Stimulated activated CD8-positive, alpha-beta memory T cell treated with anti-CD3 and anti-CD28 coated beads, Interleukin-4, amount 100 ng/mL, for 4 hours (primary cell): ENCODE measurements around the gene REC8.
A peak's percentile ranks its signal among the peaks of the same experiment; 100 is the strongest.
"Not testable (repeated sequence)": the region's sequence is repeated elsewhere in the genome, so short reads cannot be mapped to it uniquely, and the experiment has no call there.

Source experiments
- DNase-seq, 2 donors: peaks; one replicate each; pipeline ENCODE4 v3.0.0-alpha.2; 2020; ENCODE audit warnings: low read depth in 2 of 2, low spot score in 1 of 2

REC8 gene

DNA sequence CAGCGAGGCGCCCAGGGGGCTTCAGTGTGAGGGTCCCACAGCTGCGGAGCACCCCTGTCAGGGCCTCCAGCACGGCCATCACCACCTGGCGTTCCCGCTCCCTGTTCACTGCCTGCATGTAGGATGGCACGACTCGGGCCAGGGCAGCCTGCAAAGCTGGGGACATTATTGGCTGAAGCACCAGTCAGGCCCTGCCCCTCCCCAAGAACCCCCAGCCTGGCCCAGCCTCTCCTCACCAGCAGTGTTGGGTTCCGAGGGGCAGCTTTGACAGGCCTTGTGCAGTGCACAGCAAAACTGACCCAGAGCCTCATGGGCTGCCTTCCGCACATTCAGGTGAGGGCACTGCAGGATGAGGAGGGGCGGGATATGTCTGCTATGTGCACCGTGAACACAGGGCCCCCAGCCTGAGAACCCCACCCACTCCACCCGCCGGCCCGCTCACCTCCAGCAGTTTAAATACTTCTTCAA lies 11.2 kb downstream of the REC8 start:
- DNase-seq: no peak

- DNase-seq: no peak
Measured at GRCh38 chr14:24184104-24184970, 12.5 kb downstream of the REC8 start.

DNA sequence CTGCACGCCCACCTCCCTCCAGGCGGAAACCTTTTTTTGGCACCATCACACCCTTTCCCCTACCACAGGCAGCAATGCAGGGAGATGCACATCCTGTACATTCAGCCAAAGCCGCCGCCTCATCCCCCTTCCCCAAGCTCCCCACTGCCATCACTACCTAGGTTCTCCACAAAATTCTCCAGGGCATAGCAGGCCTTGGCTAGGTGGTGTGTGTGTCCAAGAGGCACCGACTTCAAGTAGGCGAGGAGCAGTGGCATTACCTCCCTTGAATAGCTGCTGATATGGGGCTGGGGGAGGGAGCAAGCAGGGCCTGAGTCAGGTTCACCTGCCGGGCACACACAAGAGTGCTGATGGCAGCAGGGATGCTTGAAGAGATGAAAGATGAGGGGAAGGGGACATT lies 13.1 kb downstream of the REC8 start:
- no peak for DNase-seq

DNA sequence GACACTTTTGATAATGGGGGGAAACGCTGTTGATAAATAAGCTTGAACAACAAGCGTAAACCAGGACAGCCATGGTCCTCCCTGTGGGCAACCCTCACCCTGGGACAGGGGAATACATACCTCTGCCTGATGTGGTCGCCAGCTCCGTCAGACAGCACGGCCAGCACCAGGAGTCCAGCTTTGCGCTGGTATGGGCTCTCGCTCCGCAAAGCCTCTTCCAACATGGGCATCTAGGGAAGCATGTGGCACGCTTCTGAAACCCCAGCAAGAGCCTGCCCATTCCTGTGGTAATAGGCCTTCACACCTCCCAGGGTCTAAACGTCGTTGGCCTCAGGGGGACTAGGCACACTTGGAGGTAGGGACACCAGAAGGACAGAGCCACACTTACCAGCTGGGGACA lies 13.9 kb downstream of the REC8 start:
- DNase-seq: no peak

DNA sequence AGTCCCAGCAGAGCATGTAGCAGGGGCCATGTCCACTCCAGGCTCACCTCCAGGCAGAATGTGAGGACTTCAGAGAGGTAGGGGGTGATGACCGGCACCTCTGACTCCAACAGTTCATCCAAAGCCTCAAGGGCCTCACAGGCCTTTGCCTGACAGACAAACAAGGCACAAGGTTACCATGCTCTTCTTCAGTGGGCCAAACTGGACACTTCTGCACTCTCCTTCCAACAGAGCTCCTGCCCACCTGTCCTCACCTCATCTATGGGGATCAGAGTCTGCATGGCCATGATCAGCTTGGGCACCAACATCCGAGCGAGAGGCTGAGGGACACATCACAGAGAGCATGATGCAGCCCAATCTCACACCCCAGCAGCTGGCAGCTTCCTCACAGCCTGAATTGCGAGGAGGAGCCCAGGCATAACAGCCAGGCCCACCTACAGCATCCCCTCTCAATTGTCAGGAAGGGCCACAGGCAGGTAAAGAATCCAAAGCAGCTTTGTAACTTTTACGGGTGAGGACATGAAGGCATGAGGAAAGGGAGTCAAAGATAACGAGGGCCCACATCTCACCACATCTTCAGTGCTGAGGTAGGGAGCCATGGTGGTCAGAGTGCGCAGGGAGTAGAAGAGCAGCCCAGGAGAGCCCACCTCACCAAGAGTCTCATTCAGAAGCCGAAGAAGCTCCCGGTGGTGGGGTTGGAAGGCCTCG lies 15.1 kb downstream of the REC8 start:
- DNase-seq: no peak

DNA sequence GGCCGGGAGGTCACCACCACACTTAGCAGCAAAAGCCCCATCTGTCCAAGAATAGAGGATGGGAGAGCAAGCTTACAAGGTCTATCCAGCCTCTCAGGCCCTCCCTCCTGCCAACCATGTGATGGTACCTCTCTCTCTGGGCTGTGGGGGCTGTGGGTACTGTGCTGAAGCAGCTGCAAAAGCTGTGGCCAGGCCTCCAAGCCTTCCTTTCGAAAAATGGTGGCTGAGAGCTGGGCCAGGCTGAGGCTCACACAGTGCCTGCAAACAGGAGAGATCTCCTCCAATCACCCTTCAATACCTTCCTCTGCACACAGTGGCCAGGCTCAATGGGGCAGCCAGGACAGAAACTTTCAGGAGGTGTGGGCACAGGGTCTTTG lies 15.6 kb downstream of the REC8 start:
- DNase-seq: no peak

- peak; percentile 89 to 92 for DNase-seq
Measured at GRCh38 chr14:24188251-24189058, 16.6 kb downstream of the REC8 start, which contains the start of gene IPO4. TSS of gene IPO4 (minus strand) at chr14:24188816. CDS start at chr14:24188787, 29 bp downstream.

DNA sequence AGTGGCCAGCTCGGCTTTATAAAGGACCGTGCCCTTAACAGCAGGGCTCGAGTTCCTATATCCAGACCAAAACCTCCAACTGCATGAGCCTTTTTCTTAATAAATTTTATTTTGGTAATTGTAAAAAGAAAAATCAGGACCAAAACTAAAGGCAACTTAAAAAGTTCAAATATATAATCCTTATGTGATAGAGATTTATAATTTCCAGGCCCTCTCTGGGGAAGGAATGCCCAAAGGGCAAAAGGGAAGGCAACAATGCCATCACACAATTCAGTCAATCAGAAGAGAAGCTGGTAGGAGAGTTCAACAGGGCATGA lies 17.1 kb downstream of the REC8 start:
- no peak for DNase-seq

DNA sequence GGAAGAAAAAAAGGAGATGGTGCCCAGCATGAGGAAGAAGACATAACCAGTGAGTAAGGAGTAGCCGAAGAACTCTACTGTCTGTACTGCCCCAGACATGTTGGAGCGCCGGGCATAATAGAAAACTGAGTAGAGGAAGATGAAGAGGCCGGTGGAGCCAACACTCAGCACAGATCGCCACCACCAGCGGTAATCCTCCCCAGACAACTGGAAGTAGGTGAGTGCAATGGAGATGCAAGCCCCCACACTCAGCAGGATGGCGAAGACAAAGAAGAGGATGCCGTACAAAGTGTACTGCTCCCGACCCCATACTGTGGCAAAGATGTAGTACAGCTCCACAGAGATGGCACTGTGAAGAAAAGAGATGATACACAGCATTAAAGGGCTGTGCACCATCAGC lies 17.6 kb downstream of the REC8 start:
- no peak for DNase-seq

DNA sequence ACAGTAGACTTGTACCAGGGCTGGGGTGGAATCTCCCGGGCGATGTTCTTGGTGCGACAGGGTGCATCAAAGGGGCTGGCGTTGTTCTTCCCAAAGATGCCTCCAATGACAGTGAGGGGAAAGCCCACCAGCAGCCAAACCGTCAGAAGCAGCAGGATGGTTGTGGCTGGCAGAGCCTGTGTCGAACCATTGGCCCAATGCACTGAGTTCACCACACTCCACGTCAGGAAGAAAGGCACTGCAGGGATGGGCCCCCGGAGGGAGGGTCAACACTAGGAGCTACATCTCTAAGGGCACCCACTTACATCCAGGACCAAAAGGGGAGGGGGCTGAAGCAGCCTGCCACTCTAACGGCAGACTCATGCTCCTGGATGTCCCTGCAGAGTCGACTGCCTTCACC lies 18.5 kb downstream of the REC8 start:
- no peak for DNase-seq

GRCh38 chr14:24192933-24193332 lies 21.1 kb downstream of the REC8 start:
- DNase-seq: no peak

- DNase-seq: no peak
Measured at GRCh38 chr14:24194186-24194872, 22.4 kb downstream of the REC8 start.

GRCh38 chr14:24194873-24195185 lies 22.9 kb downstream of the REC8 start:
- DNase-seq: no peak

GRCh38 chr14:24195186-24196070 lies 23.5 kb downstream of the REC8 start, which contains the start of gene TM9SF1:
TSS of gene TM9SF1 (minus strand) at chr14:24195441. CDS start at chr14:24195019, 422 bp downstream.
- peak; percentile 69 to 79 for DNase-seq

- no peak for DNase-seq
Measured at GRCh38 chr14:24196071-24197055, 24.5 kb downstream of the REC8 start.

GRCh38 chr14:24197056-24197450 lies 25.2 kb downstream of the REC8 start:
- no peak for DNase-seq

DNA sequence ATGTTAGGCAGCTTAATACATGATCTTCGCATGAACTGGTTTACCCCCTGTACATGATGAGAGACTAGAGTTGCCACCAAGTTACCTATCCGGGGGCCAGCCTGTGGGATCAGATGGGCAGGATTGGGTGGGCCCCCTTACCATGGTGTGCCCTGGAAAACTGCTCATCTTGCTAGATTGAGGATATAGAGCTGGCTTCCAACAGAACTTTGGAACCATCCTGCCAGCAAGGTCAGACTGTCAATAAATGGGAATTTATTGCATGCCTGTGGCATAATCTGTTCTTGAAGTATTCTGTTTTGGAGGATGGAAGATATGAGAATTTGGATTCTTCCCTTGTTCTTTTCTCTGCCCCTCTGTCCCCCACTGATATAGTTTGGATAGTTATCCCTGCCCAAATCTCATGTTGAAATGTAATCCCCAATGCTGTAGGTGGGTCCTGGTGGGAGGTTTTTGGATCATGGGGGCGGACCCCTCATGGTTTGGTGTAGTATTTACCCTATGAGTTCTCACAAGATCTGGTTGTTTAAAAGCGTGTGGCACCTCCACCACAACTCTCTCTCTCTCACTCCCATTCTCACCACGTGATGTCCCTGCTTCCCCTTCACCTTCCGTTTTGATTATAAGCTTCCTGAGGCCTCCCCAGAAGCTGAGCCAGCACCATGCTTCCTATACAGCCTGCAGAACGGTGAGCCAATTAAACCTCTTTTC lies 27.1 kb downstream of the REC8 start:
- DNase-seq: no peak

DNA sequence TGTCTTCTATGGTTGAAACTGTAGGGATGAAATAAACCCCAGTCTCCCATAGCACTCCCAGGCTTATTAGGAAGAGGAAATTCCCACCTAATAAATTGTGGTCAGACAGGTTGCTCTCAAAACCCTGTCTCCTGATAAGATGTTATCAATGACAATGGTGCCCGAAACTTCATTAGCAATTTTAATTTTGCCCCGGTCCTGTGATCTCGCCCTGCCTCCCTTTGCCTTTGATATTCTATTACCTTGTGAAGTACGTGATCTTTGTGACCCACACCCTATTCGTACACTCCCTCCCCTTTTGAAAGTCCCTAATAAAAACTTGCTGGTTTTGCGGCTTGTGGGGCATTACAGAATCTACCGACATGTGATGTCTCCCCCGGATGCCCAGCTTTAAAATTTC lies 30.7 kb downstream of the REC8 start:
- not testable (repeated sequence) for DNase-seq
